Lower lobe of right lung (tissue), 2 donors: ENCODE data around the gene IL34. TPM values are rescaled to one million over a fixed set of nuclear protein-coding genes. Genes with fewer than 3 reads are reported as not detected.
A peak's percentile ranks its signal among the peaks of the same experiment; 100 is the strongest.

Experiments used
- ATAC-seq, 2 donors: fragments of 200-7000 bp; cut with Tn5 transposase; one replicate each; pipeline ENCODE4 v1.9.1; 2020 to 2022; ENCODE audit warnings: mild to moderate bottlenecking in 2 of 2, moderate library complexity in 2 of 2
- DNase-seq: peaks from one replicate; pipeline ENCODE4 v3.0.0-alpha.2; 2020
- H3K27ac ChIP-seq: fragments of 200-600 bp; one replicate; pipeline ENCODE4 v1.8.0; 2022
- H3K27me3 ChIP-seq: fragments of 200-600 bp; one replicate; pipeline ENCODE4 v1.8.0; 2022; ENCODE audit warnings: low read depth
- H3K36me3 ChIP-seq: fragments of 200-600 bp; one replicate; pipeline ENCODE4 v1.8.0; 2022; ENCODE audit warnings: mild to moderate bottlenecking
- H3K4me1 ChIP-seq: fragments of 200-600 bp; one replicate; pipeline ENCODE4 v1.8.0; 2022
- H3K4me3 ChIP-seq: fragments of 200-600 bp; one replicate; pipeline ENCODE4 v1.8.0; 2022; ENCODE audit warnings: mild to moderate bottlenecking
- H3K9me3 ChIP-seq: fragments of 200-600 bp; one replicate; pipeline ENCODE4 v1.8.0; 2022
- intact Hi-C: fragments of 100-400 bp; cut with DNase I; formaldehyde crosslinking; loops from one replicate; pipeline ENCODE4 v1.11.0; 2022
- total RNA-seq: library from RNA; stranded (reverse); fragmentation: NEBNext Ultra II Directional; extraction: Animal tissue kit (Norgen Biotek cat#: 25700); gene quantifications from one replicate; pipeline ENCODE4 v1.2.1, GENCODE V29; 2021
- TF ChIP-seq, protein P1 (sequence below): fragments of 200-600 bp; IDR thresholded peaks from one replicate; pipeline ENCODE4 v1.8.0; 2022; ENCODE audit warnings: antibody characterized with exemption, mild to moderate bottlenecking
- donor health status: DM: no; HTN: yes; CAD: no; lungs with severe emphysema.

Gene IL34
- total RNA-seq, 1 donor from 2014 or later, result 2.6 TPM

DNA sequence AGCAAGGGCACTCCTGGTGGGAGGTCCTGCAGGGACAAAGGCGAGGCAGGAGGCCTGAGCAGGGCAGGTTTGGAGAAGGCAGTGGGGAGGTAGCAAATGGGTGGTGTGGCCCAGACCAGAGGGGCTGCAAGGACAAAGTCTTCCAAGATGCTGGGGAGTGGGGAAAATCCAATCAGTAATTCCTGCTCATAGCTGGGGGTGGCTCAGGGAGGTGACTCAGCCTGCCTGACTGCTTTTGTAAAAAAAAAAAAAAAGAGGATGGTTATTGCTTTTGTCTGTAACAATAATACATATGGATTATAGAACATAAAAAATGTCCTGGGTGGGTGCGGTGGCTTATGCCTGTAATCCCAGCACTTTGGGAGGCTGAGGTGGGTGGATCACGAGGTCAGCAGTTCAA lies 5.2 kb downstream of the IL34 start:
- intact Hi-C loops, result no loop called here
- Histone ChIP-seq H3K27ac (no peak overlapping the region), H3K9me3 (no peaks in the 10 kb centered on the region), H3K36me3 (no peaks in the 10 kb centered on the region), H3K27me3 (no peaks in the 10 kb centered on the region), H3K4me3 (no peak overlapping the region), H3K4me1 (peaks cover 5% of the 10 kb centered on the region)
- TF ChIP-seq, protein P1, sequence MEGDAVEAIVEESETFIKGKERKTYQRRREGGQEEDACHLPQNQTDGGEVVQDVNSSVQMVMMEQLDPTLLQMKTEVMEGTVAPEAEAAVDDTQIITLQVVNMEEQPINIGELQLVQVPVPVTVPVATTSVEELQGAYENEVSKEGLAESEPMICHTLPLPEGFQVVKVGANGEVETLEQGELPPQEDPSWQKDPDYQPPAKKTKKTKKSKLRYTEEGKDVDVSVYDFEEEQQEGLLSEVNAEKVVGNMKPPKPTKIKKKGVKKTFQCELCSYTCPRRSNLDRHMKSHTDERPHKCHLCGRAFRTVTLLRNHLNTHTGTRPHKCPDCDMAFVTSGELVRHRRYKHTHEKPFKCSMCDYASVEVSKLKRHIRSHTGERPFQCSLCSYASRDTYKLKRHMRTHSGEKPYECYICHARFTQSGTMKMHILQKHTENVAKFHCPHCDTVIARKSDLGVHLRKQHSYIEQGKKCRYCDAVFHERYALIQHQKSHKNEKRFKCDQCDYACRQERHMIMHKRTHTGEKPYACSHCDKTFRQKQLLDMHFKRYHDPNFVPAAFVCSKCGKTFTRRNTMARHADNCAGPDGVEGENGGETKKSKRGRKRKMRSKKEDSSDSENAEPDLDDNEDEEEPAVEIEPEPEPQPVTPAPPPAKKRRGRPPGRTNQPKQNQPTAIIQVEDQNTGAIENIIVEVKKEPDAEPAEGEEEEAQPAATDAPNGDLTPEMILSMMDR, result no peak
- no peak for DNase-seq
- no peak for ATAC-seq

DNA sequence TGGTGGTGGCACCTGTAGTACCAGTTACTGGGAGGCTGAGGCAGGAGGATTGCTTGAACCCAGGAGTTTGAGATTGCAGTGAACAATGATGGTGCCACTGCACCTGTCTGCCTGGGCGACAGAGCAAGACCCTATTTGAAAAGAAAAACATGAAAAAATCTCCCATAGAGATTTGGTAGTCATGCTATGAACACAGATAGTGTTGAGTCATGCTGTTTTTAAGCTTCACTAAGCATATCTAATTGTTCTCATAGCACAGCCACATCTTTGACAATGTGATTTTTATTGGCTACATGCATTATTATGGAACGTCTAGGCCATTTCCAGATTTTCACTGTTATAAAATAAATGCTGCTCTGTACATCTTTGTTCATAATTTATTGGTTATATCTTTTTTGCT lies 6.0 kb downstream of the IL34 start:
- H3K27me3 ChIP-seq, result no peaks in the 10 kb centered on the region
- H3K4me3 ChIP-seq, result no peak overlapping the region
- ATAC-seq, result no peak
- intact Hi-C loops, result no loop called here
- no peak overlapping the region for H3K27ac ChIP-seq
- DNase-seq, result no peak
- TF ChIP-seq, protein P1, result no peak
- no peaks in the 10 kb centered on the region for H3K9me3 ChIP-seq
- H3K4me1 ChIP-seq, result peaks cover 5% of the 10 kb centered on the region
- H3K36me3 ChIP-seq, result no peaks in the 10 kb centered on the region

DNA sequence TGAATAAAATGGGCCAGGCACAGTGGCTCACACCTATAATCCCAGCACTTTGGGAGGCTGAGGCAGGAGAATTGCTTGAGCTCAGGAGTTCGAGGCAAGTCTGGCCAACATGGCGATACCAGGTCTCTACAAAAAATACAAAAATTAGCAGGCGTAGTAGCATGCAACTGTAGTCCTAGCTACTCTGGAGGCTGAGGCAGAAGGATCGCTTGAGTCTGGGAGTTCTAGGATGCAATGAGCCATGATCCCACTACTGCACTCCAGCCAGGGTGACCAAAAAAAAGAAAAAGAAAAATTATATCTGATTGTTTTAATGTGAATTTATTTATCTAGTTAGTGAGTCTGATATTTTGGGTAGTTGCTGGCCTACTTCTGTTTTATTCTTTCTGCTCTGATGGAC lies 7.0 kb downstream of the IL34 start:
- TF ChIP-seq, protein P1, result no peak
- peak in 1 of 2 donors; percentile 4 for ATAC-seq
- Histone ChIP-seq H3K9me3 (no peaks in the 10 kb centered on the region), H3K27ac (no peak overlapping the region), H3K27me3 (no peaks in the 10 kb centered on the region), H3K4me3 (no peak overlapping the region), H3K4me1 (peaks cover 5% of the 10 kb centered on the region), H3K36me3 (no peaks in the 10 kb centered on the region)
- no peak for DNase-seq
- intact Hi-C loops, result no loop called here

DNA sequence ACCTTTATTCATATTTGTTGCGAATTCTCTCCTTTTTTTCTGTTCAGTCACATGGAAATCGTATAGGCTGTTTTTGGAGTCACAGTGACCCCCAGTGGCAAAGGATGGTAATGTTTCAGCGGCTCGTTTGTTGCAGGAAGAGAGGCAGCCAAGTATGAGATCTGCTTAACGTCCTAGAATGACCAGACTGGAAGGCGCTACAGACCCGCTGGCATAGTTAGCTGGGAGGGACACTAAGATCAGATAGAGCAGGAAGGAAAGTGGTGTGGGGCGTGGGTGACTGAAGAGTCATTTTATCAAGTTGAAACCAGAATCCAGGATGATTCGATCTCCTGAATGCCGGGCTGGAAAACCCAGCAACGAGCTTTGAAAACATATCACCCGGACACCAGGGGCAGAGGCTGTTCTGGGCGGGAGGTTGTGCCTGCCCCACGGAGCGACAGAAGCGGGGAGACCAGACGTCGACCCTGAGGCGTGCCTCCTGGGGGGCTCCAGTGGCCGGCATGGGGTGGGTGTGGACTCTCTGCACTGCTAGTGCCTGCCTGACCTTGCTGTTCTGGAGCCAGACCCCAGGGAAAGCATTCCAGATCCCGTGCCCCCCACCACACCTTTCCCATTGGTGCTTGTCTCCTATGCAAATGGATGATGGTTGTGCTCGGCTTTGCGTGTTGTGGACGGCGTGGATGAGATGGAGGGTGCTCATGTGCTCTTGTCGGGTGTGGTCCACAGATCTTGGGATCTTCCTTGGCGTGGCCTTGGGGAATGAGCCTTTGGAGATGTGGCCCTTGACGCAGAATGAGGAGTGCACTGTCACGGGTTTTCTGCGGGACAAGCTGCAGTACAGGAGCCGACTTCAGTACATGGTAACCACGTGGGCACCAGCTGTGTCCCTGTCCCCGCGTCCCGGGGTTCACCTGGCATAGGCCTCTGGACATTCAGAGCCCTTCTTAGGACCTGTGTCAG lies 7.7 kb downstream of the IL34 start:
- Histone ChIP-seq H3K4me1 (peaks cover 5% of the 10 kb centered on the region), H3K27me3 (no peaks in the 10 kb centered on the region), H3K4me3 (peak overlapping the region; percentile 26), H3K9me3 (no peaks in the 10 kb centered on the region), H3K27ac (peak overlapping the region; percentile 44), H3K36me3 (no peaks in the 10 kb centered on the region)
- TF ChIP-seq, protein P1, result peak; percentile 90
- intact Hi-C loops, result no loop called here
- DNase-seq (no peak), ATAC-seq (peak; percentile 82 to 87)

DNA sequence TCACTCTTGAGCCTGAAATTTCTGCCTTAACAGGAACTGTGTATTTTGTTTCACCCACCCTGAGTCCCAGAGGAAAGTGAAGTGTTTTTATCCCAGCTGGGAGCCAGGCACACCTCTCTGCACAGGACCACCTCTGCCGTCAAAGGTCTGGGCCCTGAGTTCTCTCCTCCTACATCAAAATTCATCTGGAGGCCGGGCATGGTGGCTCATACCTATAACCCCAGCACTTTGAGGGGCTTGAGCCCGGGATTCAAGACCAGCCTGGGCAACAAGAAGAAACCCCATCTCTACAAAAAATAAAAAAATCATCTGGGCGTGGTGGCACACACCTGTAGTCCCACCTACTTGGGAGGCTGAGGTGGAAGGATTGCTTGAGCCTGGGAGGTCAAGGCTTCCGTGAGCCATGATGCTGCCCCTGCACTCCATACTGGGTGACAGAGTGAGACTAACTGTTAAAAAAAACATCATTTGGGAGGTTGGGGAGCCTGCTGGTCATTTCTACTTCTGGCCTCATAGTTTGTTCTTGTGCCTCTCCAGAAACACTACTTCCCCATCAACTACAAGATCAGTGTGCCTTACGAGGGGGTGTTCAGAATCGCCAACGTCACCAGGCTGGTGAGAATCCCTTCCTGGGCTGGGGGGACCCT lies 9.8 kb downstream of the IL34 start:
- ATAC-seq, result no peak
- intact Hi-C loops, result no loop called here
- TF ChIP-seq, protein P1, result no peak
- Histone ChIP-seq H3K36me3 (no peaks in the 10 kb centered on the region), H3K4me3 (no peak overlapping the region), H3K27me3 (no peaks in the 10 kb centered on the region), H3K9me3 (no peaks in the 10 kb centered on the region), H3K4me1 (peaks cover 5% of the 10 kb centered on the region), H3K27ac (no peak overlapping the region)
- DNase-seq, result peak; percentile 20
